Sigmoid colon (tissue), 4 donors: ENCODE measurements around the gene TBX5.
"Not testable (repeated sequence)": the region's sequence is repeated elsewhere in the genome, so short reads cannot be mapped to it uniquely, and the experiment has no call there.

ENCODE experiments used
- POLR2AphosphoS5 ChIP-seq, 4 donors: sonication (generic); formaldehyde crosslinking; IDR thresholded peaks; one replicate each; pipeline ENCODE4 v1.6.1; 2017; ENCODE audit warnings: antibody characterized with exemption in 4 of 4
- TF ChIP-seq, protein P1 (sequence below), 4 experiments: fragments of 450-650 bp in 3 of 4; fragments of 200-600 bp in 1 of 4; IDR thresholded peaks; one replicate each; pipeline ENCODE4 v1.5.1; 2016 to 2019; ENCODE audit warnings: antibody characterized with exemption in 4 of 4, mild to moderate bottlenecking in 3 of 4, moderate library complexity in 2 of 4

GRCh38 chr12:114349239-114349638 is 56.7 kb downstream of the TBX5 start:
- TF ChIP-seq, protein P1, sequence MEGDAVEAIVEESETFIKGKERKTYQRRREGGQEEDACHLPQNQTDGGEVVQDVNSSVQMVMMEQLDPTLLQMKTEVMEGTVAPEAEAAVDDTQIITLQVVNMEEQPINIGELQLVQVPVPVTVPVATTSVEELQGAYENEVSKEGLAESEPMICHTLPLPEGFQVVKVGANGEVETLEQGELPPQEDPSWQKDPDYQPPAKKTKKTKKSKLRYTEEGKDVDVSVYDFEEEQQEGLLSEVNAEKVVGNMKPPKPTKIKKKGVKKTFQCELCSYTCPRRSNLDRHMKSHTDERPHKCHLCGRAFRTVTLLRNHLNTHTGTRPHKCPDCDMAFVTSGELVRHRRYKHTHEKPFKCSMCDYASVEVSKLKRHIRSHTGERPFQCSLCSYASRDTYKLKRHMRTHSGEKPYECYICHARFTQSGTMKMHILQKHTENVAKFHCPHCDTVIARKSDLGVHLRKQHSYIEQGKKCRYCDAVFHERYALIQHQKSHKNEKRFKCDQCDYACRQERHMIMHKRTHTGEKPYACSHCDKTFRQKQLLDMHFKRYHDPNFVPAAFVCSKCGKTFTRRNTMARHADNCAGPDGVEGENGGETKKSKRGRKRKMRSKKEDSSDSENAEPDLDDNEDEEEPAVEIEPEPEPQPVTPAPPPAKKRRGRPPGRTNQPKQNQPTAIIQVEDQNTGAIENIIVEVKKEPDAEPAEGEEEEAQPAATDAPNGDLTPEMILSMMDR (IDR thresholded peaks at IDR 0.05): not testable (repeated sequence)
- TF ChIP-seq POLR2AphosphoS5 (IDR thresholded peaks at IDR 0.05): not testable (repeated sequence)
